GM12801 (cell line): ENCODE measurements around the gene ZNF281.

Experiments
- CTCF ChIP-seq: IDR thresholded peaks from one replicate; pipeline ENCODE4 v1.5.1; 2011; ENCODE audit warnings: control low read depth; ENCODE audit not compliant: insufficient read length; ENCODE audit errors: extremely low read depth

Gene ZNF281

GRCh38 chr1:200414657-200415056 is 4.8 kb upstream of the ZNF281 start:
- no peak for TF ChIP-seq CTCF

- no peak for TF ChIP-seq CTCF
Observed at GRCh38 chr1:200411406-200412257, 1.8 kb upstream of the ZNF281 start.

GRCh38 chr1:200410566-200410878 is 686 bp upstream of the ZNF281 start:
- TF ChIP-seq CTCF = no peak

GRCh38 chr1:200409203-200409760 is 554 bp downstream of the ZNF281 start:
- no peak for TF ChIP-seq CTCF

GRCh38 chr1:200406161-200406797 is 3.6 kb downstream of the ZNF281 start:
- TF ChIP-seq CTCF = no peak

- TF ChIP-seq CTCF = no peak
Observed at GRCh38 chr1:200405264-200405663, 4.6 kb downstream of the ZNF281 start.

GRCh38 chr1:200401708-200402107 is 8.1 kb downstream of the ZNF281 start:
- TF ChIP-seq CTCF = no peak
